CD4-positive, alpha-beta T cell treated with Interferon gamma for 1 hour (primary cell): ENCODE data around the gene TSPAN18.

ENCODE experiments used
- DNase-seq: peaks from one replicate; pipeline ENCODE4 v3.0.0-alpha.2; 2020

Gene TSPAN18

GRCh38 chr11:44804449-44805437 is 78.0 kb downstream of the TSPAN18 start:
- no peak for DNase-seq

GRCh38 chr11:44805596-44805995 is 78.8 kb downstream of the TSPAN18 start:
- DNase-seq: no peak

GRCh38 chr11:44808053-44808753 is 81.4 kb downstream of the TSPAN18 start:
- DNase-seq: no peak

- DNase-seq: no peak
Observed at GRCh38 chr11:44809283-44809682, 82.5 kb downstream of the TSPAN18 start.

GRCh38 chr11:44811841-44812448 is 85.2 kb downstream of the TSPAN18 start:
- DNase-seq: no peak

- DNase-seq: no peak
Observed at GRCh38 chr11:44812971-44813370, 86.2 kb downstream of the TSPAN18 start.

GRCh38 chr11:44813401-44813800 is 86.6 kb downstream of the TSPAN18 start:
- DNase-seq: no peak

GRCh38 chr11:44814881-44815592 is 88.3 kb downstream of the TSPAN18 start:
- DNase-seq: no peak

- DNase-seq: no peak
Observed at GRCh38 chr11:44815917-44816456, 89.2 kb downstream of the TSPAN18 start.

- no peak for DNase-seq
Observed at GRCh38 chr11:44816761-44817160, 90.0 kb downstream of the TSPAN18 start.

- no peak for DNase-seq
Observed at GRCh38 chr11:44817207-44817949, 90.6 kb downstream of the TSPAN18 start.

- DNase-seq: no peak
Observed at GRCh38 chr11:44818110-44818509, 91.3 kb downstream of the TSPAN18 start.

GRCh38 chr11:44819346-44819745 is 92.6 kb downstream of the TSPAN18 start:
- no peak for DNase-seq

GRCh38 chr11:44822369-44822768 is 95.6 kb downstream of the TSPAN18 start:
- no peak for DNase-seq

- DNase-seq: no peak
Observed at GRCh38 chr11:44823006-44823405, 96.2 kb downstream of the TSPAN18 start.

- DNase-seq: no peak
Observed at GRCh38 chr11:44823868-44824267, 97.1 kb downstream of the TSPAN18 start.

GRCh38 chr11:44824300-44824704 is 97.5 kb downstream of the TSPAN18 start:
- DNase-seq: no peak

- DNase-seq: no peak
Observed at GRCh38 chr11:44825058-44825785, 98.5 kb downstream of the TSPAN18 start.

GRCh38 chr11:44826922-44827643 is 100.3 kb downstream of the TSPAN18 start:
- no peak for DNase-seq

- no peak for DNase-seq
Observed at GRCh38 chr11:44828296-44828695, 101.5 kb downstream of the TSPAN18 start.
